CD8-positive, alpha-beta memory T cell (primary cell): Measurements from ENCODE around the gene OSCAR. TPM values are rescaled to one million over a fixed set of nuclear protein-coding genes. Genes with fewer than 3 reads are reported as not detected.

Experiments
- CTCF ChIA-PET: fragments of 350-600 bp; sonication (Branson Sonifier 250); formaldehyde crosslinking; loops from one replicate; lab custom pipeline; 2021; ENCODE audit warnings: antibody characterized with exemption; lab: Charles Lee
- POLR2A ChIA-PET: fragments of 350-600 bp; sonication (Branson Sonifier 250); formaldehyde crosslinking; loops from one replicate; lab custom pipeline; 2021; ENCODE audit warnings: antibody characterized with exemption; lab: Charles Lee
- DNase-seq, 5 donors: peaks; one replicate each; pipeline versions ENCODE4 v3.0.0 to v3.0.0-alpha.2; 2020 to 2022; ENCODE audit warnings: mixed read lengths in 1 of 5
- H3K27ac ChIP-seq: one replicate; pipeline ENCODE4 v1.7.0; 2013; ENCODE audit warnings: low read depth, mild to moderate bottlenecking, low read length, moderate library complexity
- H3K27me3 ChIP-seq: 2 replicates; pipeline ENCODE4 v1.7.0; 2013; ENCODE audit warnings: low read length, mild to moderate bottlenecking; ENCODE audit not compliant: insufficient read depth, poor library complexity, severe bottlenecking
- H3K36me3 ChIP-seq: 2 replicates; pipeline ENCODE4 v1.7.0; 2013; ENCODE audit warnings: mild to moderate bottlenecking, low read length, moderate library complexity; ENCODE audit not compliant: insufficient read depth
- H3K4me1 ChIP-seq: 2 replicates; pipeline ENCODE4 v1.7.0; 2013; ENCODE audit warnings: mild to moderate bottlenecking, low read length, moderate library complexity; ENCODE audit not compliant: insufficient read depth
- H3K4me3 ChIP-seq: 2 replicates; pipeline ENCODE4 v1.7.0; 2013; ENCODE audit warnings: mild to moderate bottlenecking, low read length
- H3K9me3 ChIP-seq: 2 replicates; pipeline ENCODE4 v1.7.0; 2013; ENCODE audit warnings: mild to moderate bottlenecking, low read length
- H3K27ac Mint-ChIP-seq, 8 donors: one replicate each; pipeline ENCODE4 v1.8.0; 2020 to 2021; ENCODE audit warnings: mixed read lengths in 8 of 8, mild to moderate bottlenecking in 6 of 8, inconsistent platforms in 3 of 8, moderate library complexity in 3 of 8
- H3K27me3 Mint-ChIP-seq, 2 donors: one replicate each; pipeline ENCODE4 v1.8.0; 2020 to 2021; ENCODE audit warnings: mixed read lengths in 2 of 2, mild to moderate bottlenecking in 1 of 2, moderate library complexity in 1 of 2
- H3K36me3 Mint-ChIP-seq, 3 donors: one replicate each; pipeline ENCODE4 v1.8.0; 2020 to 2021; ENCODE audit warnings: mixed read lengths in 3 of 3, inconsistent platforms in 1 of 3, mild to moderate bottlenecking in 1 of 3
- H3K4me1 Mint-ChIP-seq, 3 donors: one replicate each; pipeline ENCODE4 v1.8.0; 2020 to 2021; ENCODE audit warnings: mixed read lengths in 3 of 3, inconsistent platforms in 1 of 3, mild to moderate bottlenecking in 1 of 3
- H3K4me3 Mint-ChIP-seq, 7 donors: one replicate each; pipeline ENCODE4 v1.8.0; 2020 to 2021; ENCODE audit warnings: mixed read lengths in 7 of 7, mild to moderate bottlenecking in 6 of 7, moderate library complexity in 4 of 7, inconsistent platforms in 2 of 7
- H3K9me3 Mint-ChIP-seq, 5 donors: one replicate each; pipeline ENCODE4 v1.8.0; 2020 to 2022; ENCODE audit warnings: mixed read lengths in 5 of 5, mild to moderate bottlenecking in 3 of 5, moderate library complexity in 2 of 5, inconsistent platforms in 1 of 5
- polyA plus RNA-seq: library from polyadenylated mRNA; unstranded; fragments of 300-500 nt; fragmentation: Illumina TruSeq; gene quantifications from one replicate; pipeline ENCODE4 v1.2.3, GENCODE V29; 2021
- total RNA-seq, 2 experiments: library from RNA; stranded (reverse); gene quantifications; one replicate each; pipeline ENCODE4 v1.2.3, GENCODE V29; 2021

The OSCAR gene, protein sequence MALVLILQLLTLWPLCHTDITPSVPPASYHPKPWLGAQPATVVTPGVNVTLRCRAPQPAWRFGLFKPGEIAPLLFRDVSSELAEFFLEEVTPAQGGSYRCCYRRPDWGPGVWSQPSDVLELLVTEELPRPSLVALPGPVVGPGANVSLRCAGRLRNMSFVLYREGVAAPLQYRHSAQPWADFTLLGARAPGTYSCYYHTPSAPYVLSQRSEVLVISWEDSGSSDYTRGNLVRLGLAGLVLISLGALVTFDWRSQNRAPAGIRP
- total RNA-seq (under 1 TPM; 0.22 to 0.35 TPM), polyA plus RNA-seq (0.17 TPM)

GRCh38 chr19:54100561-54100960 is at the start of gene OSCAR:
OSCAR (minus strand) TSS chr19:54100803; CDS start chr19:54100792, 11 bp downstream.
- peak within 1 kb of the TSS in 5 of 7 donors; percentile 2 to 90 (median 57) for H3K4me3 Mint-ChIP-seq
- Histone ChIP-seq H3K4me1 (peaks cover 23% of the 10 kb centered on the region), H3K27ac (no peak within 1 kb of the TSS), H3K36me3 (no peaks in the 10 kb centered on the region), H3K4me3 (no peak within 1 kb of the TSS), H3K9me3 (no peaks in the 10 kb centered on the region), H3K27me3 (no peaks in the 10 kb centered on the region)
- POLR2A ChIA-PET = no interaction called here
- peaks cover 22 to 44% (median 38%) of the 10 kb centered on the region in 3 donors for H3K4me1 Mint-ChIP-seq
- peaks cover 0 to 15% (median 0%) of the 10 kb centered on the region in 3 donors for H3K36me3 Mint-ChIP-seq
- CTCF ChIA-PET = no interaction called here
- H3K27ac Mint-ChIP-seq = peak within 1 kb of the TSS in 7 of 8 donors; percentile 47 to 82 (median 73)
- peaks cover 0 to 2% of the 10 kb centered on the region in 2 donors for H3K27me3 Mint-ChIP-seq
- no peak for DNase-seq
- peaks cover 0 to 2% (median 0%) of the 10 kb centered on the region in 5 donors for H3K9me3 Mint-ChIP-seq

DNA sequence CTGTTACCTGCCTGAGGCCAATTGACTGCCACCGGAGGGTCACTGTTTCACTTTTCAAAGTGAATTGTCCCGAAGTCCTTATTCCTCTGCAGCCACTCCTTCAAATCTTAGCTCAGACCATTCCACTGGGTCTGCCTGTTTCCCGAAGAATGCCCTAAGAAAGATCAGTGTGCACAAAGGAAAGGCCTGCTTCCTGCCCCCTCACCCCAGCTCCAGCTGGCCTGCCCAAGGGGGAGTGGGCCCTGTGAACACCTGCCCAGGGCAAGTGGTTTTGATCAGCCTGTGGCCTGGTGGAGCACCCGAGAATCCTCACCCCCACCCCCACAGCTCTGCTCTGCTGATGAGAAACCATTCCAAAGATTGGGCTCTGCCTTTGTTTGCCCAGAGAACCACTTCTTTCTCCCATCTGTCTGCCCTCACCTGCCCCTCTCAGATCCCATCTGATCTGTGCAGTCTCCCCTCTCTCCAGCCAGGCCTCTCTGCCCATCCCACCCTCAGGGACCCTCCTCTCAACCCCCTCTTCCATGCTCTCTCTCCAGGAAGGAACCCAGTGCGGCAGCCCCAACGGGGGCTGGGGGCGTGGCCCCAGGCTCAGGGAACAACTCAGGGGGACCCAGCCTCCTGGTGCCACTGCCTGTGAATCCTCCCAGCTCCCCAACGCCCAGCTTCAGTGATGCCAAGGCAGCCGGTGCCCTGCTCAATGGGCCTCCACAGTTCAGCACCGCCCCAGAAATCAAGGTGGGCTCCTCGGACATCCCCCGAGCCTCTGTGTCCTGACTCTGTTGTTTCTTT is 48.6 kb upstream of the OSCAR start:
- no peaks in the 10 kb centered on the region for H3K9me3 Mint-ChIP-seq
- POLR2A ChIA-PET = interaction anchor here (1.8 kb wide), 1 partner anchor 12 kb away, joined by 5 read pairs; the partner anchor contains the start of gene CNOT3
- H3K4me3 Mint-ChIP-seq = no peak overlapping the region
- Histone ChIP-seq H3K4me1 (peaks cover 10% of the 10 kb centered on the region), H3K27me3 (no peaks in the 10 kb centered on the region), H3K36me3 (peaks cover 75% of the 10 kb centered on the region), H3K27ac (no peak overlapping the region), H3K4me3 (no peak overlapping the region), H3K9me3 (no peaks in the 10 kb centered on the region)
- H3K27me3 Mint-ChIP-seq = no peaks in the 10 kb centered on the region
- CTCF ChIA-PET = interaction anchor here (1.2 kb wide), 1 partner anchor 10 kb away, joined by 3 read pairs; the partner anchor contains the start of gene LENG1
- no peak for DNase-seq
- peaks cover 2 to 6% (median 6%) of the 10 kb centered on the region in 3 donors for H3K4me1 Mint-ChIP-seq
- H3K27ac Mint-ChIP-seq = peak overlapping the region in 3 of 8 donors; percentile 47 to 74 (median 71)
- peaks cover 1 to 94% (median 17%) of the 10 kb centered on the region in 3 donors for H3K36me3 Mint-ChIP-seq

DNA sequence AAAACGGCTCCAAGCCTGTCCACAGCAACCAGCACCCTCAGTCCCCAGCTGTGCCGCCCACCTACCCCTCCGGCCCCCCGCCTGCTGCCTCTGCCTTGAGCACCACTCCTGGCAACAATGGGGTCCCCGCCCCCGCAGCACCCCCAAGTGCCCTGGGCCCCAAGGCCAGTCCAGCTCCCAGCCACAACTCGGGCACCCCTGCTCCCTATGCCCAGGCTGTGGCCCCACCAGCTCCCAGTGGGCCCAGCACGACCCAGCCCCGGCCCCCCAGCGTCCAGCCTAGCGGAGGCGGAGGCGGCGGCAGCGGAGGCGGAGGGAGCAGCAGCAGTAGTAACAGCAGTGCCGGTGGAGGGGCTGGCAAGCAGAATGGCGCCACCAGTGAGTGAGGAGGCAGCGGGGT is 47.6 kb upstream of the OSCAR start:
- Mint-ChIP-seq H3K27ac (no peak overlapping the region), H3K27me3 (no peaks in the 10 kb centered on the region), H3K4me1 (peaks cover 0 to 2% (median 0%) of the 10 kb centered on the region in 3 donors), H3K4me3 (no peak overlapping the region), H3K36me3 (peaks cover 0 to 94% (median 20%) of the 10 kb centered on the region in 3 donors), H3K9me3 (no peaks in the 10 kb centered on the region)
- no peak for DNase-seq
- Histone ChIP-seq H3K36me3 (peaks cover 75% of the 10 kb centered on the region), H3K4me1 (peaks cover under 1% of the 10 kb centered on the region), H3K9me3 (no peaks in the 10 kb centered on the region), H3K27me3 (no peaks in the 10 kb centered on the region), H3K4me3 (no peak overlapping the region), H3K27ac (no peak overlapping the region)
- CTCF ChIA-PET = interaction anchor here (1.2 kb wide), 1 partner anchor 11 kb away, joined by 3 read pairs; the partner anchor contains the start of gene LENG1
- POLR2A ChIA-PET = no interaction called here

DNA sequence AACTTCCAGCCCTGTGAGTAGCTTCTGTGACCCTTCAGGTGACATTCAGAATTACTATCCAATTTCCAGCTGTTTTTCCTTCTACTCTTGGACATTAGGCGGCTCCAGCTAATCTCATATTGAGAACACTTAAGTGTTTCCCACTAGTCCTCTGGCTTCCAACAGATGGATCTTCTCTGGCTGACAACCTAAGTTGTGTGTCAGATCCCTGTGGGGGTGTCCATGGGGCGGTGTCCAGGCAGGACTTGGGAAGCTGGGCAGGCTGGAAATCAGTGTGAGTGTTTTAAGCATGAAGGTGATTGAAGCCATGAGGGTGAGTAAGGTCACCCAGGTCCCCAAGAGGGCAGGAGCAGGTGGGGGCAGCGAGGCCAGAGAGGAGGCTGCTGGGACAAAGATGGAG is 47.1 kb upstream of the OSCAR start:
- no peak for DNase-seq
- no peaks in the 10 kb centered on the region for H3K27me3 Mint-ChIP-seq
- CTCF ChIA-PET = interaction anchor here (1.2 kb wide), 1 partner anchor 12 kb away, joined by 3 read pairs; the partner anchor contains the start of gene LENG1
- H3K9me3 Mint-ChIP-seq = no peaks in the 10 kb centered on the region
- peaks cover 0 to 95% (median 20%) of the 10 kb centered on the region in 3 donors for H3K36me3 Mint-ChIP-seq
- Histone ChIP-seq H3K27me3 (no peaks in the 10 kb centered on the region), H3K27ac (no peak overlapping the region), H3K9me3 (no peaks in the 10 kb centered on the region), H3K36me3 (peaks cover 75% of the 10 kb centered on the region), H3K4me1 (no peaks in the 10 kb centered on the region), H3K4me3 (no peak overlapping the region)
- H3K4me3 Mint-ChIP-seq = no peak overlapping the region
- H3K27ac Mint-ChIP-seq = peak overlapping the region in 2 of 8 donors; percentile 63 to 73
- POLR2A ChIA-PET = no interaction called here
- H3K4me1 Mint-ChIP-seq = peaks cover 0 to 2% (median 0%) of the 10 kb centered on the region in 3 donors

- POLR2A ChIA-PET = no interaction called here
- Mint-ChIP-seq H3K4me3 (no peak overlapping the region), H3K27me3 (no peaks in the 10 kb centered on the region), H3K4me1 (peaks cover 6 to 17% (median 16%) of the 10 kb centered on the region in 3 donors), H3K27ac (no peak overlapping the region), H3K9me3 (no peaks in the 10 kb centered on the region), H3K36me3 (peaks cover 0 to 91% (median 17%) of the 10 kb centered on the region in 3 donors)
- Histone ChIP-seq H3K4me1 (peaks cover 6% of the 10 kb centered on the region), H3K27ac (no peak overlapping the region), H3K9me3 (no peaks in the 10 kb centered on the region), H3K36me3 (peaks cover 67% of the 10 kb centered on the region), H3K27me3 (no peaks in the 10 kb centered on the region), H3K4me3 (no peak overlapping the region)
- CTCF ChIA-PET = no interaction called here
- DNase-seq = no peak
Observed at GRCh38 chr19:54145541-54146158, 45.0 kb upstream of the OSCAR start.

DNA sequence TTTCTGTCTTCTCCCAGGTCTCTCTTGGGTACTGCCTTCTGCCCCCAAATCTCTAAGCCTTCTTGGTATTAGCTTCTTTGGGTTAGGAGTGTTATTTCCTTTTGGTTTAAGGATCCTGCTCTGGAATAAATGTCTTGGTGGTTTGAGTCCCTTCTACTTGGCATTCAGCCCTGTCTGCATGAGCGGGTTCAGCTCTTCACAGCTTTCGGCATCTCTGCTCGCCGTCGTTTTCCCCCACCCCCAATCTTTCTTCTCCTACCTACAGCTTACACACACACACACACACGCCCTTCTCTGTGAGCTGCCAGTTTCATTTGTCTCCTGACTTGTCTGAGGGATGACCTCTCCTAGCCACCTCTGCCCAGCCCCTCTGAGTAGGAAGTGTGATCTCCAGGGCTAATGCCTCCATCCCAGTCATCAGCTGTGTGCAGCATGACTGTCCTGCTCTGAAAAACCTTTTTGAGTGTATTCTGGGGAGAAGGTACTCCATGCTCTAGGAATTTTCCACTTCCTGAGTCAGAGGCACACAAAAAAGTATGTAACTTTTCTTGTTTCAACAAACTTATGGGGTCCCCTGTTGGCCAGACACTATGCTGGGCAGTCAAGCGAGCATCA is 41.7 kb upstream of the OSCAR start:
- no peak overlapping the region for H3K4me3 ChIP-seq
- H3K27ac ChIP-seq = no peak overlapping the region
- Mint-ChIP-seq H3K36me3 (peaks cover 0 to 82% (median 11%) of the 10 kb centered on the region in 3 donors), H3K4me3 (peak overlapping the region in 3 of 7 donors; percentile 6 to 91 (median 27)), H3K27ac (peak overlapping the region in 5 of 8 donors; percentile 50 to 88 (median 79)), H3K27me3 (peaks cover 0 to 1% of the 10 kb centered on the region in 2 donors), H3K9me3 (no peaks in the 10 kb centered on the region), H3K4me1 (peaks cover 28 to 40% (median 37%) of the 10 kb centered on the region in 3 donors)
- CTCF ChIA-PET = no interaction called here
- DNase-seq = no peak
- no peaks in the 10 kb centered on the region for H3K27me3 ChIP-seq
- peaks cover 49% of the 10 kb centered on the region for H3K36me3 ChIP-seq
- peaks cover 28% of the 10 kb centered on the region for H3K4me1 ChIP-seq
- POLR2A ChIA-PET = no interaction called here
- H3K9me3 ChIP-seq = no peaks in the 10 kb centered on the region

GRCh38 chr19:54141356-54141755 is 40.8 kb upstream of the OSCAR start:
- Histone ChIP-seq H3K27me3 (no peaks in the 10 kb centered on the region), H3K9me3 (no peaks in the 10 kb centered on the region), H3K4me3 (no peak overlapping the region), H3K27ac (no peak overlapping the region), H3K36me3 (peaks cover 40% of the 10 kb centered on the region), H3K4me1 (peaks cover 33% of the 10 kb centered on the region)
- CTCF ChIA-PET = no interaction called here
- Mint-ChIP-seq H3K36me3 (peaks cover 0 to 73% (median 8%) of the 10 kb centered on the region in 3 donors), H3K4me3 (peak overlapping the region in 3 of 7 donors; percentile 39 to 91 (median 42)), H3K9me3 (no peaks in the 10 kb centered on the region), H3K27me3 (peaks cover 0 to 1% of the 10 kb centered on the region in 2 donors), H3K4me1 (peaks cover 34 to 45% (median 44%) of the 10 kb centered on the region in 3 donors), H3K27ac (peak overlapping the region in 3 of 8 donors; percentile 29 to 87 (median 40))
- POLR2A ChIA-PET = no interaction called here
- no peak for DNase-seq
